NCI-H2171 (cell line): Measurements from ENCODE around the gene SLFN12L.
"Not testable (repeated sequence)": the region's sequence is repeated elsewhere in the genome, so short reads cannot be mapped to it uniquely, and the experiment has no call there.

Source experiments
- DNase-seq: peaks from one replicate; lab custom pipeline; 2025; lab: John Stamatoyannopoulos, UW

SLFN12L gene

GRCh38 chr17:35537601-35538141 lies at the start of gene SLFN12L:
SLFN12L (minus strand) TSS chr17:35537678; CDS start chr17:35522364, 15,314 bp downstream.
- no peak for DNase-seq

- no peak for DNase-seq
Measured at GRCh38 chr17:35586569-35587073, 49.1 kb upstream of the SLFN12L start.

DNA sequence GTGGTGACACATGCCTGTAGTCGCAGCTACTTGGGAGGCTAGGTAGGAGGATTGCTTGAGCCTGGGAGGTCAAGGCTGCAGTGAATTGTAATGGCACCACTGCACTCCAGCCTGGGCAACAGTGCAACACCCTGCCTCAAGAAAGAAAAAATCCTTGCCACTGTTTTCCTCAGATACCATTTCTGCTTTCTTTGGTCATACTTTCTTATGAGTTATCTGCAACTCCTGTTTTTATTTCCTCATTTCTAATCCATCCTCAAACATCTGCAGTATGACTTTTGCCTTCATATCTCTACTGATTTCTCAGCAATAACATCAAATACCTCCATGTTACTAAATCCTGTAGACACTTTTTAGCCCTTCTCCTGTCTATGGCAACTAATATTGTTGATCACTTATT lies 46.6 kb upstream of the SLFN12L start:
- no peak for DNase-seq

GRCh38 chr17:35578929-35579432 lies 41.5 kb upstream of the SLFN12L start:
- DNase-seq, result no peak

GRCh38 chr17:35578197-35578928 lies 40.9 kb upstream of the SLFN12L start, which contains the start of gene PEX12:
PEX12 (minus strand) TSS chr17:35578571; CDS start chr17:35578021, 550 bp downstream.
- DNase-seq, result peak; percentile 92

GRCh38 chr17:35577830-35578196 lies 40.3 kb upstream of the SLFN12L start:
- no peak for DNase-seq

- no peak for DNase-seq
Measured at GRCh38 chr17:35575759-35576158, 38.3 kb upstream of the SLFN12L start.

GRCh38 chr17:35569405-35569804 lies 31.9 kb upstream of the SLFN12L start:
- no peak for DNase-seq

GRCh38 chr17:35568561-35568960 lies 31.1 kb upstream of the SLFN12L start:
- DNase-seq, result no peak

- no peak for DNase-seq
Measured at GRCh38 chr17:35566968-35567367, 29.5 kb upstream of the SLFN12L start.

DNA sequence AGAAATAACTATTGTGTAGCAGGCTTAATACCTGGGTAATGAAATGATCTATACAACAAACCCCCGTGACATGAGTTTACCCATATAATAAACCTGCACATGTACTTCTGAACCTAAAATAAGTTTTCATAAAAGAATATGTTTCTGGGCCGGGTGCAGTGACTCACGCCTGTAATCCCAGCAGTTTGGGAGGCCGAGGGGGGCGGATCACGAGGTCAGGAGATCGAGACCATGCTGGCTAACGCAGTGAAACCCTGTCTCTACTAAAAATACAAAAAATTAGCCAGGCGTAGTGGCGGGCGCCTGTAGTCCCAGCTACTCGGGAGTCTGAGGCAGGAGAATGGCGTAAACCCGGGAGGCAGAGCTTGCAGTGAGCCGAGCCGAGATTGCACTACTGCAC lies 25.7 kb upstream of the SLFN12L start:
- not testable (repeated sequence) for DNase-seq

GRCh38 chr17:35560703-35561102 lies 23.2 kb upstream of the SLFN12L start, which contains the start of gene SLFN14:
SLFN14 (minus strand) TSS chr17:35560819; CDS start chr17:35558062, 2,757 bp downstream.
- DNase-seq, result no peak

DNA sequence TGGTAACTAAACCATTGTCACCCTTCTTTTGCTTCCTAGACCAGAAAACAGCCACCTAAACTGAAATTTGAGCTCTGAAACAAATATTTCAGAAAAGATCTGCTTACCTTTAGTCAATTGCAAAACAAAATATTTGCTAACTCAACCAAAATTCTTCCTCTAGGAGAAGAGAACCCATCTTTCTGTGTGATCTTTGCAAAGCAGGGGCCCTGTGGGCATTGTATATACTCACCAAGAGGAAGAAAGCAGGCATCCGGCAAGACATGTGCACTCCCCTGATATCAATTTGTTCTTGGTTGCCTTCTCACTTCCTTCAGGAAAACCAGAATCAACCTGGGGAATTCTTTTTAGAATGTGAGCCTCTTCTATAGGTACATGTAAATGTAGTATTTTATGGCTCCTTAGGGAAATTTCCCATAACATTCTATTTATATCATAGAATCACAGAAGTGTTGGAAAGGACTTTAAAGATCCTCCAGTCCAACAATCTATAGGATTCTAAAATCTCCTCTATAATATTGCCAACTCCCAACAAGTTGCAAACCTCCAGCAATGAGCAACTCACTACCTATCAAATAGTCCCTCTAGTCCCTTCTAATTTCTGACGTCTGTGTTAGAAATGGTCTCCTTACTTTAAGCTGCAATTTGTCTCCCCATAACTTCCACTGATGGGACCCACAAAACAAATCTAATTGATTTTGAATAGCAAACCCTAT lies 22.2 kb upstream of the SLFN12L start:
- DNase-seq, result no peak

DNA sequence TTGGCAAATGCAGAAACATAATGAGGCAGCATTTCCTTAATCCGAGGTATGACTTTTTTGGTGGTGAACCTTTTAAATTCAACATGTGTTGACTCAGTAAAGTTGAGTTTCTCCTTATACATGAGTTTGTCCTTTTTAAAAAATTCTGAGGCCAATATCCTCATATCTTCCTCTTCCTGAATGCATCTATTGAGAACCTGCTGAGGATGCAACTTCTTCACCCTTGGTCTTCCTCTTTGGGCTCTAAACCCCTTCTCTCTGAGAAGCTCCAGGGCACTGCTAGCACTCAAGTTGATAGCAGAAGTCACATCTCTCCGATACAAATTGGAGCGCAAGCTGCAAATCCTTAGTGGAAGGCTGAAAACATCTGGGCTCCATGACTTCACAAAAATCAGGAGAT lies 19.9 kb upstream of the SLFN12L start:
- no peak for DNase-seq

- no peak for DNase-seq
Measured at GRCh38 chr17:35555691-35556090, 18.2 kb upstream of the SLFN12L start.

GRCh38 chr17:35554668-35555067 lies 17.2 kb upstream of the SLFN12L start:
- no peak for DNase-seq

DNA sequence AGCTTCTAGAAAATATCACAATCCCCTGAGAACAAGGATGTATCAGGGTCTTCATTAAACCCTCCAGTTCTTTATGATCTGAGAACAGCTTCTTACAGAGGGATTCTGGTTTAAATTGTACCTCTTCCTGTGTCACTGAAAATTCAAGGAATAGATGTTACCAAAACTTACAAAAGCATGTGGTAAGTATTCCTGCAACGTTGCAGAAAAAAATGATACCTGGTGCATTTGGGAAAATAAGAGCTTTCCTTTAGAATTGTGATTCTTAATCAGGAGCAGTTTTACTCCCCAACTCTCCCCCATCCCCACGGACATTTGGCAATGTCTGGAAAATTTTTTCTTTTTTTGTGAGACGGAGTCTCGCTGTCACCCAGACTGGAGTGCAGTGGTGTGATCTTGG lies 15.8 kb upstream of the SLFN12L start:
- no peak for DNase-seq

- DNase-seq, result no peak
Measured at GRCh38 chr17:35548978-35549377, 11.5 kb upstream of the SLFN12L start.

GRCh38 chr17:35548208-35548810 lies 10.8 kb upstream of the SLFN12L start:
- DNase-seq, result no peak

- DNase-seq, result no peak
Measured at GRCh38 chr17:35546487-35546886, 9.0 kb upstream of the SLFN12L start.

- DNase-seq, result no peak
Measured at GRCh38 chr17:35545150-35545549, 7.7 kb upstream of the SLFN12L start.

GRCh38 chr17:35543856-35544255 lies 6.4 kb upstream of the SLFN12L start:
- DNase-seq, result no peak
